Measurements from ENCODE around the gene ITGB6.

GRCh38 chr2:160068906-160069305 is 131.2 kb downstream of the ITGB6 start:
- no peak for TF ChIP-seq CTCF (IDR thresholded peaks at IDR 0.05; ENCODE audit: poor library complexity)
- TF ChIP-seq EZH2 (IDR thresholded peaks at IDR 0.05; ENCODE audit: borderline replicate concordance) = no peak
